Measurements from ENCODE around the gene TSPOAP1. TPM values are rescaled to one million over a fixed set of nuclear protein-coding genes. Genes with fewer than 3 reads are reported as not detected.

TSPOAP1 gene
- total RNA-seq, 2 experiments from 2014 or later, result 21.6 to 22.7 TPM

- intact Hi-C loops (cut with micrococcal nuclease), result no loop called here
- Mint-ChIP-seq H3K27ac (peak overlapping the region; percentile 98), H3K36me3 (peaks cover 42% of the 10 kb centered on the region), H3K4me1 (ENCODE audit: low read depth) (peaks cover 39% of the 10 kb centered on the region), H3K4me3 (peak overlapping the region; percentile 34), H3K9me3 (peaks cover 3% of the 10 kb centered on the region), H3K27me3 (peaks cover 19% of the 10 kb centered on the region)
- ChIA-PET CTCF (interaction anchor here (1.0 to 4.0 kb wide), 8 partner anchors 9 to 93 kb away, joined by 3 to 52 read pairs (median 8); partner anchors contain the start of genes RNF43 and SUPT4H1), POLR2A (interaction anchor here (0.9 to 18.5 kb wide), 11 partner anchors 8 to 319 kb away, joined by 3 to 1114 read pairs (median 10); partner anchors contain the start of genes RNF43, SRSF1 and SUPT4H1)
- DNase-seq, result no peak
Measured at GRCh38 chr17:58326609-58327362, 1.8 kb downstream of the TSPOAP1 start.

- Mint-ChIP-seq H3K9me3 (peaks cover 3% of the 10 kb centered on the region), H3K27me3 (peaks cover 13% of the 10 kb centered on the region), H3K4me3 (peak overlapping the region; percentile 40), H3K4me1 (ENCODE audit: low read depth) (peaks cover 34% of the 10 kb centered on the region), H3K36me3 (peaks cover 38% of the 10 kb centered on the region), H3K27ac (peak overlapping the region; percentile 43)
- DNase-seq, result peak; percentile 46
- ChIA-PET CTCF (interaction anchor here (0.6 to 4.0 kb wide), 6 partner anchors 9 to 92 kb away, joined by 3 to 52 read pairs (median 4); partner anchors contain the start of gene RNF43), POLR2A (interaction anchor here (1.0 to 18.5 kb wide), 7 partner anchors 8 to 190 kb away, joined by 3 to 1114 read pairs (median 10); partner anchors contain the start of gene SUPT4H1)
- intact Hi-C loops (cut with micrococcal nuclease), result no loop called here
Measured at GRCh38 chr17:58325976-58326468, 2.6 kb downstream of the TSPOAP1 start.

- peak; percentile 52 for DNase-seq
- no peak overlapping the region for H3K4me3 Mint-ChIP-seq
- intact Hi-C loops (cut with micrococcal nuclease), result no loop called here
- H3K36me3 Mint-ChIP-seq, result peaks cover 31% of the 10 kb centered on the region
- peak overlapping the region; percentile 35 for H3K27ac Mint-ChIP-seq
- peaks cover 29% of the 10 kb centered on the region for H3K4me1 Mint-ChIP-seq (ENCODE audit: low read depth)
- CTCF ChIA-PET, result interaction anchor here (0.6 to 4.0 kb wide), 5 partner anchors 8 to 92 kb away, joined by 3 to 52 read pairs (median 5); partner anchors contain the start of gene RNF43
- peaks cover 8% of the 10 kb centered on the region for H3K27me3 Mint-ChIP-seq
- peaks cover 1% of the 10 kb centered on the region for H3K9me3 Mint-ChIP-seq
- POLR2A ChIA-PET, result interaction anchor here (1.1 to 18.5 kb wide), 5 partner anchors 7 to 191 kb away, joined by 3 to 1114 read pairs (median 22); partner anchors contain the start of gene SUPT4H1
Measured at GRCh38 chr17:58325289-58325726, 3.3 kb downstream of the TSPOAP1 start.

- no peak overlapping the region for H3K4me3 Mint-ChIP-seq
- peaks cover 5% of the 10 kb centered on the region for H3K27me3 Mint-ChIP-seq
- ChIA-PET CTCF (interaction anchor here (0.7 to 4.0 kb wide), 3 partner anchors 7 to 20 kb away, joined by 3 to 52 read pairs (median 48); no protein-coding TSS in a partner anchor), POLR2A (interaction anchor here (4.3 to 18.5 kb wide), 2 partner anchors 15 to 27 kb away, joined by 22 to 1114 read pairs; partner anchors contain the start of gene SUPT4H1)
- H3K9me3 Mint-ChIP-seq, result no peaks in the 10 kb centered on the region
- intact Hi-C loops (cut with micrococcal nuclease), result no loop called here
- DNase-seq, result no peak
- peaks cover 25% of the 10 kb centered on the region for H3K4me1 Mint-ChIP-seq (ENCODE audit: low read depth)
- H3K27ac Mint-ChIP-seq, result peak overlapping the region; percentile 35
- H3K36me3 Mint-ChIP-seq, result peaks cover 26% of the 10 kb centered on the region
Measured at GRCh38 chr17:58324409-58325288, 3.9 kb downstream of the TSPOAP1 start.

GRCh38 chr17:58324056-58324408 is 4.6 kb downstream of the TSPOAP1 start:
- Mint-ChIP-seq H3K27me3 (peaks cover 5% of the 10 kb centered on the region), H3K4me3 (no peak overlapping the region), H3K4me1 (ENCODE audit: low read depth) (peaks cover 21% of the 10 kb centered on the region), H3K36me3 (peaks cover 22% of the 10 kb centered on the region), H3K27ac (no peak overlapping the region), H3K9me3 (no peaks in the 10 kb centered on the region)
- no peak for DNase-seq
- intact Hi-C loops (cut with micrococcal nuclease), result no loop called here
- CTCF ChIA-PET, result interaction anchor here (0.7 kb wide), 1 partner anchor 21 kb away, joined by 3 read pairs; no protein-coding TSS in a partner anchor
- POLR2A ChIA-PET, result interaction anchor here (4.3 to 18.5 kb wide), 2 partner anchors 15 to 27 kb away, joined by 22 to 1114 read pairs; partner anchors contain the start of gene SUPT4H1

DNA sequence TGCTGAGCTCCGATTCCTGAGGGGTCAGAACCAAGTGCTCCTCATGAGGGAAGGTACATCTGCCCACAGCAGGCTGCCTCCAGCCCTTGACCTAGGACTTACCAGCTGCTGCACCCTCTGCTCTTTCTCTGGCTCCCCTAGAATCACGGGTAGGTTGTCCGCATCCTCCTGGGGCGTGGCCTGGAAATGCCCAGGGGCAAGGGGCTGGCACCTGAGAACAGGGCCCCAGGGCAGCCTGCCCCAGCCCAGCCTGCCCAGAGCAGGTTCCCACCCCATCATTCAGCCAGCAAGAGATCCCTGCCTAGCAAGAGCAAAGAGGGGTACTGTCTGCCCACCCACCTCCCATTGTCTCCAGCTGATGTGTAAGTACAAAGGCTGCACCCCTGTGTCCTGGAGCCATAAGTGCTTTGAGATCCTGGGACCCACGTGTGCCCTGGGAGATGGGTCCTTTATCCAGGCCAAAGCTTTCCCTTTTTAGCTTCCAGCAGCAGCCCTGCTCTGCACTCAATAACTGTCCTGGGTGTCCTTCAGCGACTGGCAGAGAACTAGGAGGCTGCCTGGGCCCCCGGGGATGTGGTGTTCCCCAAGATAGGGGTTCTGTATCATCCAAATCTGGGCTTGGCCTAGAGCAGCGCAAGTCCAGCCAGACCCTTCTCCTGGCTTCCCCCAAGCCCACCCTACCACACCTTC is 5.1 kb downstream of the TSPOAP1 start:
- POLR2A ChIA-PET, result interaction anchor here (0.8 to 18.5 kb wide), 3 partner anchors 16 to 31 kb away, joined by 3 to 1114 read pairs (median 22); partner anchors contain the start of gene SUPT4H1
- intact Hi-C loops (cut with micrococcal nuclease), result no loop called here
- H3K36me3 Mint-ChIP-seq, result peaks cover 19% of the 10 kb centered on the region
- H3K4me3 Mint-ChIP-seq, result no peak overlapping the region
- no peak for DNase-seq
- H3K9me3 Mint-ChIP-seq, result no peaks in the 10 kb centered on the region
- peaks cover 20% of the 10 kb centered on the region for H3K4me1 Mint-ChIP-seq (ENCODE audit: low read depth)
- CTCF ChIA-PET, result interaction anchor here (1.1 to 1.2 kb wide), 2 partner anchors 21 to 94 kb away, joined by 5 to 6 read pairs; partner anchors contain the start of gene RNF43
- H3K27me3 Mint-ChIP-seq, result peaks cover 5% of the 10 kb centered on the region
- H3K27ac Mint-ChIP-seq, result peak overlapping the region; percentile 21

GRCh38 chr17:58322581-58323185 is 5.9 kb downstream of the TSPOAP1 start:
- intact Hi-C loops (cut with micrococcal nuclease), result no loop called here
- DNase-seq, result no peak
- Mint-ChIP-seq H3K4me3 (no peak overlapping the region), H3K4me1 (ENCODE audit: low read depth) (peaks cover 21% of the 10 kb centered on the region), H3K27me3 (no peaks in the 10 kb centered on the region), H3K36me3 (peaks cover 12% of the 10 kb centered on the region), H3K27ac (peak overlapping the region; percentile 38), H3K9me3 (no peaks in the 10 kb centered on the region)
- ChIA-PET CTCF (interaction anchor here (0.9 to 1.2 kb wide), 3 partner anchors 15 to 95 kb away, joined by 3 to 6 read pairs (median 5); partner anchors contain the start of gene RNF43), POLR2A (interaction anchor here (0.8 to 18.5 kb wide), 4 partner anchors 17 to 309 kb away, joined by 3 to 1114 read pairs (median 12); partner anchors contain the start of gene SUPT4H1)

DNA sequence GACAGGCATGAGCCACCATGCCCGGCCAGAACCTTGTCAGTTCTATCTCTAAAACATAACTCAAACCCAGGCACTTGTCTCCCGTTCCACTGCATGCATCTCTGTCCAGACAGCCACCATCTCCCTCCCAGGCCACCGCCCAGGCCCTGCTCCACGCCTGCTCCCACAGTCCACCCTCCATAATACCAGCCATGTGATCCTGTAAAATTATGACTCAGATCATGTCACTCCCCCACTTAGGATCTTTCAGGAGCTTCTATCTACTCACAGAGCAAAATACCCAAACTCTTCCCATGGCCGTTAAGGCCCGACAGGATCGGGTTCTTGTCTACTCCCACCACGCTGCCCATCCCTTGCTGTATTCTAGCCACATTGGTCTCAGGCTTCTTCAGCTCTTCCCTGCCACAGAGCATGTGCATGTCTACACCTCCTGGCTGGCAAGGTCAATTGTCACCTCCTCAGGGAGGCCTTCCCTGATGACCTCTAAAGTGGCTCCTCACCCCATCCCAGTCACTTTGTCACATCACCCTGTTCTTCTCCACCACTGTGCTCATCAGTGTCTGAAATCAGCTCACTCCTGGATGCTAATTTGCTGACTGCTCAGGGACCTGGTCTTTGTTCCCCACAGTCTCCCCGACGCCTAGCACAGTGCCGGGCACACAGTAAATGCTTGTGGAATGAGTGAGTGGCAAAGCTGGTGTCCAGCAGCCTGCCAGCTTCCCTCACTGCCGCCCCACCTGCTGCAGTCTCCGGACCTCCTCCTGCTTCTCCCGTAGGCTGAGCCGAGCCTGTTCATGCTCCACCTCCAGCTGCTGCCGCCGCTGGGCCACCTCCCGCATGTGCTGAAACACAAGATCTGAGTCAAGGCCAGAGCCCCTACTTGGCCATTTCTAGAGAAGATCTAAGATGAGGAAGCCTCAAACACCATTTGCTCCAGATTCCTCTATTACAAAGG is 6.7 kb downstream of the TSPOAP1 start:
- no peak overlapping the region for H3K4me3 Mint-ChIP-seq
- no peaks in the 10 kb centered on the region for H3K27me3 Mint-ChIP-seq
- DNase-seq, result no peak
- peaks cover 12% of the 10 kb centered on the region for H3K36me3 Mint-ChIP-seq
- intact Hi-C loops (cut with micrococcal nuclease), result no loop called here
- H3K4me1 Mint-ChIP-seq (ENCODE audit: low read depth), result peaks cover 24% of the 10 kb centered on the region
- POLR2A ChIA-PET, result interaction anchor here (0.8 to 18.5 kb wide), 3 partner anchors 17 to 310 kb away, joined by 3 to 1114 read pairs (median 3); no protein-coding TSS in a partner anchor
- CTCF ChIA-PET, result interaction anchor here (0.9 to 1.3 kb wide), 3 partner anchors 16 to 96 kb away, joined by 3 to 7 read pairs (median 4); partner anchors contain the start of gene RNF43
- no peaks in the 10 kb centered on the region for H3K9me3 Mint-ChIP-seq
- H3K27ac Mint-ChIP-seq, result peak overlapping the region; percentile 38

- POLR2A ChIA-PET, result interaction anchor here (0.8 kb wide), 1 partner anchor 23 kb away, joined by 5 read pairs; no protein-coding TSS in a partner anchor
Measured at GRCh38 chr17:58320570-58321323, 7.8 kb downstream of the TSPOAP1 start.

More at GRCh38 chr17:58320570-58321323, 7.8 kb downstream of the TSPOAP1 start:
- DNase-seq, result peak; percentile 6
- Mint-ChIP-seq H3K9me3 (no peaks in the 10 kb centered on the region), H3K27me3 (no peaks in the 10 kb centered on the region), H3K27ac (no peak overlapping the region), H3K4me1 (ENCODE audit: low read depth) (peaks cover 18% of the 10 kb centered on the region), H3K36me3 (peaks cover 12% of the 10 kb centered on the region), H3K4me3 (no peak overlapping the region)
- intact Hi-C loops (cut with micrococcal nuclease), result no loop called here
- CTCF ChIA-PET, result interaction anchor here (1.2 to 1.3 kb wide), 2 partner anchors 24 to 97 kb away, joined by 4 to 7 read pairs; partner anchors contain the start of gene RNF43

Measured in activated CD4-positive, alpha-beta memory T cell treated with anti-CD3 and anti-CD28 coated beads for 36 hours (primary cell).